GM20431 (cell line): ENCODE data around the gene NDUFV2.

Experiments
- in situ Hi-C: fragments of 300-500 bp; cut with MseI, MboI; formaldehyde crosslinking; loops from one replicate; pipeline ENCODE4 v1.15.0; 2020; ENCODE audit warnings: low sequenced_read_pairs; ENCODE audit not compliant: unreplicated experiment

The NDUFV2 gene

DNA sequence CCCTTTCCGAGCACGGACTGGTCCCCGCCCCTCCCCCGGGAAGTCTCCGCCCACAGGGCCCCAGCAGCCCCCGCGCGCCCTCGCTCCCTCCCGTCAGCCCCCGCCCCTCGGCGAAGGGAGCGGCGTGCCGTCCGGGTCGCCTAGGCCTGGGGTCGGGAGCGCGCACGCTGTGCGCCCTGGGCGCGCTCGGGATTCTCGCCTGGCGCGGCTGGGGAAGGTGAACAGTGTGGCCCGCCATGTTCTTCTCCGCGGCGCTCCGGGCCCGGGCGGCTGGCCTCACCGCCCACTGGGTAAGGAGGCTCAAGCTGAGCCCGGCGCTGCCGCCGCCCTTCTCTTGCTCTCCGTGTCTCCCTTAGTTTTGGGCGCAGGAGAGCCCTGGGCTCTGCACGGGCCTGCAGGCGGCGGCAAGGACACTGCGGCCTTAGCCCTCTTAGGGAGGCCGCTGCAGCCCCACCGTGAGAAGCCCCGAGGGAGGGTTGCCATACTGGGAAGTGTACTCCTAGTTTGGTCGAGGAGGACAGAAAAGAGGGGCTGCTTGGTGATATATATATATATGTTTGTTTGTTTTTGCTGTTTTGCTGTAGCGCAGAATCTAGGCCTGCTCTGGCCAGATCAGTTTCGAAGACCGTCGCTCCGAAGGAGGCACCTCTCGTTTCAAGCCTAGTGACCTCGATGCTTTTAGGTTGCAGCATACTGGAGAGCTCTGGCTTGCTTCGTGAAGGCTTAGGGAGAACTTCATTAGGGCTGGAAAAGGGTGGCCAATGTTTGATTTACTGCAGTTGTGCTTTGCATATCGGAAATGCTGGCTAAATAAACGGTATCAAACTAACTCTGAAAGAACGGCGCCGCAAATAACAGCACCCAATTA is at the start of gene NDUFV2:
Gene NDUFV2 (plus strand): TSS at position 192 of the 868 bp plus-strand sequence. CDS start 45 bp downstream, at position 237.
- in situ Hi-C loops, result no loop called here

DNA sequence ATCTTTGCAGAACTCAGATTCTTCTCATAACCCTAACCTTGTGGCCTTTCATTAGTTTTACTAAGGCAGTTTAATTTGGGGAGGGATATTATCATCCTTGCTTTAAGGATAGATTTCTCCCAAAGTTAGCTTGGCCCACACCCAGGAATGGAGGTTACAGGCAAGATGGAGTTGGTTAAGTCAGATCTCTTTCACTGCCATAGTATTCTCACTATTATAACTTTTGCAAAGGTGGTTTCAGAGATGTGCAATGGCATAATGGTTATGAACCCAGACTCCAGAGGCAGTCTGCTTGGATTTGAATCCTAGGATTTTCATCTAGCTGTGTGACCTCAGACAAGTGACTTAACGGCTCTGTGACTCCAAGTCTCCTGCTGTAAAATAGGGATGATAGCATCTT is 48.7 kb upstream of the NDUFV2 start:
- in situ Hi-C loops, result no loop called here

DNA sequence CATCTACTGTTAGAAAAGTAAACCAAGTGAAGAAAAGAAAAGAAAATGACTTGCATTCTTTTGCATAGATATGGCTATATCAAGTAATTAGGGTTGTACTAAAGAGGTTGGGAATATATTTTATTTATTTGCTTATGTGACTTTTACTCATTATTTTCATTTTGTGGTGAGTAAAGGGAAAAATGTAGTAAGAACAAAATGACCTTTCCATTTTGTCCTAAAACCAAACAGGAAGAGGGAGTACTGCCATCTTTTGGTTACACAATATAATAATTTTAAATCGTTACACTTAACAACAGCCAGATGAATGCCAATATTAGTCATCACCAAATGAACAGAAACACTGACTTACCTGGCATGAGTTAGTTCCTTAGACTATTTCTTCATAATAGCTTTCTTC is 47.3 kb upstream of the NDUFV2 start:
- in situ Hi-C loops, result no loop called here

DNA sequence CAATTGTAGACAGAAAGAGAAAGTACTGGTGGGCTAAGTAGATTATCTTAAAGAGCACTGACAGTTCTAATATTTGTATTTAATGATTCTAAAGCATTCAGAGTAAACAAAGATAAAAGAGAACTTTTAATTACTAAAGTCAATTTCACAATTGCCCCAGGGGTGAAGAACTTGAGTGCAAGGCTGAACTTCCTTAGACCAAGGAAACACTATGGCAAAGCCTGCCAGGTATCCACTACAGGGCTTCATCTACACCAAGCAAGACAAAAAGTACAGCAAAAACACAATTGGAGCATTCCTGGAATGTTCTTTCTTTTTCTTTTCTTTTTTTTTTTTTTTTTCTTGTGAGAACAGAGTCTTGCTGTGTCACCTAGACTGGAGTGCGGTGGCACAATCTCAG is 46.9 kb upstream of the NDUFV2 start:
- in situ Hi-C loops, result no loop called here

DNA sequence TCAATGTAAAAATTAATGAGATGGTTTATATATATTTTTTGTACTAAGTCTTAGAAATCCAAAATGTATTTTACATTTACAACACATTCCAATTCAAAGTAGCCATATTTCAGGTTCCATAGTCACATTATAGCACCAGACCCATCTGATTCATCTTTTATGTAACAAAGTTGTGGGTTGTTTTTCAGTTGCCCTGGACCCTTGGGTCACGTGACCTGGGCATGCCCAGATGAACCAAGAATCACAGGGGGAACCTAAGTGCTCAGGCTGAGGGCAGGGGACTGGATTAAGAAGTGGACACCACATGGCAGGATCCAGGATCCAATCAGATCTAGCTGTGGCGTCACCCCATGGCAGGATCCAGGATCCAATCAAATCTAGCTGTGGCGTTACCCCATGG is 44.9 kb upstream of the NDUFV2 start:
- in situ Hi-C loops, result no loop called here

DNA sequence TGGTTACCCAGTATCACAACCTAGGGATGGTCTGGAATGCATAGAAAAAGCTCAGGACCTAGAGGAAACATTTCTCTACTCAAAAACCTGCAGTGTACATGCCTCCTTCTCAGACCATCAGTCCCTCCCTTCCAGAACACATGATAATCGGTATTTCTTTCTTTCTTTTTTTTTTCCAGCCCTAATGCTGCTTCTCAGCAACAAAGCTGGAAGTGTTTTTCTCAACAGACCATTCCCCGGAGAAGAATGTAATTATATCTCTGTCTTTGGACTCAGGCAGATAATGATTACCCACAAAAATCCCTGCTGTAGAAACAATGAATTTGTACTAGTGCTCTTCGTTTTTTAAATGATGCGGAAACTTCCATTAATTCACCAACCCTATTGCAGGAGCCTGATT is 44.1 kb upstream of the NDUFV2 start:
- in situ Hi-C loops, result no loop called here

DNA sequence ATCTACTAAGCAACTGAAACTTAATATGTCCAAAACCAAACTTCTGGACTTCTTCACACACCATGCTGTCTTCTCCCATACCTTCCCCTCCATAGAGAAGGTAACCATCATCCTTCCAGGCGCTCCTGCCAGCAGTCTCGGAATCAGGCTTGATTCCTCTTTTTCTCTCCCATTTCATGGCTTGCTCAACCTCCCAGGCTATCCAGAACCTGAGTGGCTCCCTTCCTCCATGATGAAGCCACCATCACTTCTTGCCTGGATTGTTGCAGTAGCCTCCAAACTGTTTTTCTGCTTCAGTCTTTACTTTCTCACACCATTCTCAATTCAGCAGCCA is 40.1 kb upstream of the NDUFV2 start:
- in situ Hi-C loops, result no loop called here

DNA sequence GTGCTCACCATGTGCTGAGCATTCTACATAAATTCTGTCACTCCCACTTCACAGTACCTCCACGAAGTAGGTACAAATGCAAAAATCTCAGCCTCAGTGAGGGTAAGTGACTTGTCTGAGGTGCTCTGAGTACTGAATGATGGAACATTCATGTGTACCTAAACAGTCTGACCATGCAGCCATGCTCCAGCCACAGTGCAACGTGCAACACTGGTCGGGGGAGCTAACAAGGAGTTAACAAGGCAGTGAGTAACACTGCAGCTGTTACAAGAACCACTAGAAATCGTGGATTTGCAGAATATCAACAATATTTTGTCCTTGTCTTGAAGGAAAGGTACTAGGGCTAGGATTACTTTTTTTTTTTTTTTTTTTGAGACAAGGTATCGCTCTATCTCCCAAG is 36.6 kb upstream of the NDUFV2 start:
- in situ Hi-C loops, result no loop called here

DNA sequence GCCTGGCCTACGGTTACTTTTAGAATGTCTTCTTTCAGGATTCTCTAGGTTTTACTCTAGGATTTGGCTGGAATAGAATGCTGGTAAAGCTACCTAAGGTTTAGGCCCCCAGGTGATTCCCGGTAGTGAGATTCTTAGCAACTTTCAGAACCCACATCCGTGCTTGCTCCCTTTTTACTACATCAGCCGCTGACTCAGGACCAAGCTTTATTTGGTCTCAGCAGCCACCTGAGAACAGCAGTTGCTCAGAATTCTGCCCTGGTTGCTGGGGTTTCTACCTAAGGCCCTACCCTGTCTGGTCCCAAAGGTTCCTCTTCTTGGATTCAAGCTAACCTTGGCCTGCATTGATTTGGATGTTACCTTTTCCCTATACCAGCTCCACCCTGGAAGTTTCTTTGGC is 36.1 kb upstream of the NDUFV2 start:
- in situ Hi-C loops, result no loop called here

DNA sequence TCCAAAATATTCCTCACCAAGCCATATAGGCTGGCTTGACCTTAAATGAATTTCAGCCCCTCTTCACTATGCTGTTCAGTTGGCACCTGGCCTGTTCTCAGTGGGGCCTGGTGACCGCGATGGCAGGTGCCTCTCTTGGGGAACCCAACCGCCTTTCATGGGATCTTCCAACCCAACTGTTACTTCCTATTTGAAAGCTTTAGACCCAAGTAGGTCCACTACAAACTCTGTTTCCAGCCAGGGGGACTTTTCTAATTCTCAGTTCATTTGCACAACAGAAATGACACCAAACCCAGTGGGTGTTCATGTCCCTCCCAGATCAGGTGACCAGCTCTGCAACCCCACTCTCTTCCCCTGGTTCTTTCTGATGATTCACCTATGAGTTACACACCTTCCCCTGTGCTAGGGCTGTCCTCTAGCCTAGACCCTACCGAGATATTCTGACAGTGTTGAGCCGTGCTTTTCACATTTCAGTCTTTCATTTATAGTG is 35.6 kb upstream of the NDUFV2 start:
- in situ Hi-C loops, result no loop called here

DNA sequence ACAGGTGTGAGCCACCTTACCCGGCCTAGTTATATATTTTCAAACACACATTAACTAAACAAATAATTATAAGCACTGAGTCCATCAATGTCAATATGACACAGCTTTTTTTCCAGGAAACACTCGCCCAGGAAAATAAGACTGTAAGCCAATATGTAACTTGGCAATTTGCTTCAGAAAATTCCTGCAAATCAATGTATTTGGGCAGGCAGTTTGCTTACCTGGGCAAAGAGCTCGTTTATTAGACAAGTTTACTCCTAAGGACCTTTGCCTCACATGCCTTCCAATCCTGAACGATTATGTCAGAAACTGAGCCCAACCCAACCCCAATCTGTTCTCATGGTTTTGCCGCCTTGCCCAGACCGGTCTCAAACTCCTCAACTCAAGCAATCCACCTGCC is 34.7 kb upstream of the NDUFV2 start:
- in situ Hi-C loops, result no loop called here

DNA sequence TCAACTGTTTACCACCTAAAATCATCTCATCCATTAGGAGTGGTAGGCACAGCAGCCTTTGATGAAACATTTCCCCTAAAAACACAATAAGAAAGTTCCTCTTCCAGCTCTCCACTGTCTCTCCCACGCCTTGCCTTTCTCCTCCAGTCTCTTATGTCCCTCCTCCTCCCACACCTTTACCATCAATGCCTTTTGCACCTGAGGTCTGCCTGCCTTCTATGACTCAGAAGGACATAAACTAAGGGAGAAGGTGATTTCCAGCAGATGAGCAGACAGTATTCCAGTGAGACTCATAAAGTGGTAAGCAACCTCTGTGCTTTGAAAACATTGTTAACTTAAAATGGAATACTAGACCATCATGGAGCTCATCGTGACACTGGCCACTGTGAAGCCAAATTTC is 34.2 kb upstream of the NDUFV2 start:
- in situ Hi-C loops, result no loop called here

DNA sequence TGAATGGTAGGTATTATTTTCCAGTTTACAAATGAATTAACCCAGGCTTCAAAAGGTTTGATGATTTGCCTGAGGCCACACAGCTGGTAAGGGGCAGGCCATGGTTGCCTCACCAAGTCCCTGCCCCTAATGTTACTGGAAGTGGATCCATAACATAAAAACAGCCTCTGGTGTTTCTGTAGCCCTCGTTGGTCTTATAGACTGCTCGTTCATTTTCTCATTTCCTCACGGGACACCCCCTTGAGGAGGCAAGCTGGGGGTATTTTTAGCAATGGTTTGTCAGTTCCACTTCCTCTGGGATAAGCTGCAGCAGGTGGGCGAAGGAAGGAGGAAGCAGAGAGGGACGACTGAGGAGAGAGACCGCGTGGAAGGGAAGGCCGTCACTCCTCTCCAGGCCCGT is 32.9 kb upstream of the NDUFV2 start:
- in situ Hi-C loops, result no loop called here

DNA sequence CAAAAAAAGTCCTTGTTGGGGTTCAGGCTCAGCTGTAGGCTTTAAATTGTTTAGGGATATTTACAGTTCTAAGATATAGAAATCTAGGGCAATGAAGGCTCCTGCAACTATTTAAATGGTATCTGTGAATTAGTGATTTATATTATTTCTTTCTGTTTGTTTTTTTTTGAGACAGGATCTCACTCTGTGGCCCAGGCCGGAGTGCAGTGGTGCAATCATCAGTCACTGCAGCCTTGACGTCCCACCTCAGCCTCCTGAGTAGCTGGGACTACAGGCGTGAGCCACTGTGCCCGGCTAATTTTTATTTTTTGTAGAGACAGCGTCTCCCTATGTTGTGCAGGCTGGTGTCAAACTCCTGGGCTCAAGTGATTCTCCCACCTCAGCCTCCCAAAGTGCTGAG is 32.3 kb upstream of the NDUFV2 start:
- in situ Hi-C loops, result no loop called here

DNA sequence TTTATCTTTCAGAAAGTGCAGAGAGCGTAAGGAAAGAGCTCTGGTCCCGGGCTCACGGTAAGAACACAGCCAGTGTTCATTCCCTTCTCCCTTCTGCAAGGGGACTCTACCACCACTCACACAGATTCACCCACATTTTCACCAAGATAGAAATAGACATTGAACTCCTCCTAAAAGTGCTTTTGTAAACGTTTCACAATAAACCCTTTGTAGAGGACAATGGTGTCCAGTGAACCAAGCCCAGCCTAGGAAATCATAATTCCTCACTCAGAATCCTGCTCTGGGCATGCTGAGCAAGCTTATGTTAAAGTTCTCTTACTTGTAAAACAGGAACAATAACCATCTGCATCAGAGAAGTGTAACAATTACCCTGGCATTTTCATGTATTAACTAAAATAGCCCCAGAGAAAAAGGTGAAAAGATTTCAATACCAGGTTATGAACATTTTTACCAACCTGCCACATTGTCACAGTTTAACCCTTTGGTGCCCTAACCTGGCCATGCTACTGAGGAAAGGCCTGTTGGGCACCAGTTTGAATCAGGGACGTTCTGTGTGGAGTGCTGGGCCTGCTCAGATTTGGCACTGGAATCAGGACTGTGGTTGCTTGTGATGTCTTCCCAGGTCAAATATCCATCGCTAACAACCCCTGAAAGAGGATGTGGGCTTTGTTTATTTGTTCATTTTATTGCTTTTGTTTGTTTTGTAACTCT is 22.5 kb upstream of the NDUFV2 start:
- in situ Hi-C loops, result no loop called here

DNA sequence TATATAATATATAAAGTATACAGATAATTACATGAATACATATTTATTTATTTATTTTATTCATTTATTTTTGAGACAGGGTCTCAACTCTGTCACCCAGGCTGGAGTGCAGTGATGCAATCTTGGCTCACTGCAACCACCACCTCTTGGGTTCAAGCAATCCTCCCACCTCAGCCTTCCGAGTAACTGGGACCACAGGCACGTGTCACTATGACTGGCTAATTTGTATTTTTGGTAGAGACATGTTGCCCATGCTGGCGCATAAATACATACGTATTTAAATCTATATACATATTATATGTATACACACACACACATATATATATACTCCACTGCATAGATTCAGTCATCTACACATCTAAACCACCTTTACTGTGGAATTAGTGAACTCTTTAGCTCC is 20.6 kb upstream of the NDUFV2 start:
- in situ Hi-C loops, result no loop called here

DNA sequence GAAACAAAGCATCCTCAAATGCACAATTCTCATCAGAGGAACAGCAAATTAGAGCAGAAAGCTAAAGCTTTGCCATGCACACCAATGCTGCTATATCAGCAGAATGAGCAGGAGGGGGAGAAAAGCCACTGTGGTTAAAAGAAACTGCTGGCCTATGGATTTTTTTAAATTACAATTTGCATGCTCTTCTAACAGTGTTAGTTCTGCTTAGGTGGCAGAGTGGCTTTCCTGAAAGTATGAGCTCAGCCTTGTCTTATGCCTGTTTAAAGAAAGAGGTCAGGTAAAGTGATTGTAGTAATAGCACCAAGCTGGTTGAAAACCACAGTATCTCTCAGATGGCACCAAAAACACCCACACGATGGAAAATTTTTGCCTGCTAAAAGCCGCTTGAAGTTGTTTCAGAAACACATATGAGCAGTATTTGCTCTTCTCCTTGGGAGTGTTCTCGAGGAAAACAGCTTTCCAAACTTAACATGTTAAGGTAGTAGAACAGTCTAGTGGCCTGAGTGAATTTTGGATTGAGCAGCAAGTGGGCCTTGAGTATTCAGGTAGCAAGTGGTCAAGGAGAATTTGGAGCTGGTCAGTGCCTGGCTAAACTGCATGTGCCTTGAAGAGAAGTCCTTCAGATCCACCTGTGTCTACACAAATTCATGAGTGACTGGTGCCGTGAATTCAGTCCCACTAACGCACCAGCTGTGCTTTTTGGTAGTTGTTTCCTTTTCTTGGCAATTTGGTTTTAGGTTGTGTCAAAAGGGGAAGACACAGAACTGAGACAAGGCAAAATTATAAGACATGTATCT is 19.6 kb upstream of the NDUFV2 start:
- in situ Hi-C loops, result no loop called here

DNA sequence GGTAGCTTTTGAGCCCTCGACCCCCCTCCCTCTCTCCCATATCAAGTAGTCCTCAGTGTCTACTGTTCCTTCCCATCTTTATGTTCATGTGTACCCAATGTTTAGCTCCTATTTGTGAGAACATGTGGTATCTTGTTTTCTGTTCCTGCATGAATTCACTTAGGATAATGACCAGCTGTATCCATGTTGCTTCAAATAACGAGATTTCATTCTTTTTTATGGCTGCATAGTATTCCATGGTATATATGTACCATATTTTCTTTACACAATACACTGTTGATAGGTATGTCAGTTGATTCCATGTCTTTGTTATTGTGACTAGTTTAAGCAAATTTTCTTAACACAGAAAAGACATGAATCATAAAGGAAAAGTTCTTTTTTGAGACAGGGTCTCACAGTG is 16.5 kb upstream of the NDUFV2 start:
- in situ Hi-C loops, result no loop called here

DNA sequence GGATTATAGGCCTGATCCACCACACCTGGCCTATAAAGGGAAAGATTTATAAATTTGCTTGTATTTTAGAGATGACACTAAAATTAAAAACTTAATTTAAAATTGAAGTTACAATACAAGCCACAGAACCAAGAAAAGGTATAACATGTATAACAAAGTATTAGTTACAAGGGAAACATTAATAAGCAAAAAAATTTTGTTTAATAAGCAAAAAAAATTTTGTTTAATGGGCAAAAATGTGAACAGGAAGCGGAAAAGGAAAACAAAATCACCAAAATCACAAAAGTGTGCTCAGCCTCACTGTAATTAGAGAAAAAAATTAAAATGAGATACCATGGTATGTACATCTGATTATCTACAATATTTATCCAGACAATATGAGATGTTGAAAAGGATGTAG is 15.9 kb upstream of the NDUFV2 start:
- in situ Hi-C loops, result no loop called here

DNA sequence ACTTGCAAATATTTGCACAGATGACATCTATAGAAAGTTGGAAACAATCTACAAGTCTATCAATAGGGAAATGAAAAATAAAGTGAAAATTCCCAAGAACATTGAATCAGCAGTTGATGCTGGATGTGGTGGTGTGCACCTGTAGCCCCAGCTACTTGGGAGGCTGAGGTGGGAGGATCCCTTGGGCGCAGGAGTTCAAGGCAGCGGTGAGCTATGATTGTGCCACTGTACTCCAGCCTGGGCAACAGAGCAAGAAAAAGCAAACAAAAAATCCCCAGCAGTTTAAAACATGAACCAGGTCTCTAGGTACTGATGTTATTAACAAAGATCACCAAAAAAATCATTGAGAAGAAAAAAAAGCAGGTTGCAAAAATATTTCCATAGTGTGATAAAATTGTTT is 15.4 kb upstream of the NDUFV2 start:
- in situ Hi-C loops, result no loop called here

DNA sequence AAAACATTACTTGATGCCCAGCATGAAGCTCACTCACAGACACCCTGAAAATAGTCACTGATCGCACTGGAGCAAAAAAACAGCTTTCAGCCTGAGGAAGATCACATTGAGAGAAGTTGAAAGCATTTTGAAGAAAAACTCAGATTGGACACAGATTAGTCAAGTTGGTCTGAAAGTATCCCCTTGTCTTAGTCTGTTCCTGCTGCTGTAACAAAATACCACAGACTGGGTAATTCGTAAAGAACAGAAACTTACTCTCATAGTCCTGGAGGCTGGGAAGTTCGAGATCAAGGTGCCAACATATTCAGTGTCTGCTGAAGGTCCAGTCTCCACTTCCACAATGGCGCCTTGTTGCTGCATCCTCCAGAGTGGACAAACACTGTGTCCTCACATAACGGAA is 14.2 kb upstream of the NDUFV2 start:
- in situ Hi-C loops, result no loop called here
